Left colon (tissue), 2 donors: ENCODE data around the gene PTPRO. TPM values are rescaled to one million over a fixed set of nuclear protein-coding genes. Genes with fewer than 3 reads are reported as not detected.

ENCODE experiments used
- ATAC-seq: fragments of 200-7000 bp; cut with Tn5 transposase; one replicate; pipeline ENCODE4 v1.9.1; 2020; ENCODE audit warnings: mild to moderate bottlenecking, moderate library complexity
- DNase-seq, 2 donors: peaks; one replicate each; pipeline ENCODE4 v3.0.0-alpha.2; 2020
- intact Hi-C, 2 donors: fragments of 100-400 bp; cut with DNase I in 1 of 2; cut with micrococcal nuclease in 1 of 2; formaldehyde crosslinking; loops; one replicate each; pipeline versions ENCODE4 v1.11.2 to v1.14.0; 2022; cut with DNase I, micrococcal nuclease
- total RNA-seq, 2 donors: library from RNA; stranded (reverse); fragmentation: NEBNext Ultra II Directional; extraction: Animal tissue kit (Norgen Biotek cat#: 25700); gene quantifications; one replicate each; pipeline ENCODE4 v1.2.1, GENCODE V29; 2021
- donor health status: DM: no; HTN: no; CAD: no.
- donor health status: DM: yes; HTN: yes; CAD: no.

PTPRO gene
- total RNA-seq, 2 donors from 2014 or later = 15.7 to 21.9 TPM

DNA sequence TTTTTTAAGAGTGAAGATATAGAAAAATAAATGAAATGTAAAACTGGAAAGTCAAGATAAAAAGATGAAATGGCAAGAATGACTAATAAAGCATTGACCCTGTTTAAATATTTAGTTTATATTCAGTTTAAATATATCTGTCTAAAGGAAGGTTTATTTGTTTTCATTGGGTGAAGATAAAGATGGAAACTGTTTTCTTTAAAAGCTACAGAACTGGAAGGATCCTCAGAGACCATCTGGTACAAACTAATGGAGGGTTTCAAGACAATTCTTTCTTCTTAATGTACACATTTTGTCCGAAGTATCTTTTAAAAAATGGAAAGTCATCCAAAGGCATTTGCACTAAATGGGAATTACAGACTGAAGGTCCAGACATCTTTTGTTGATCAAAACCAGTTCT is 324.3 kb downstream of the PTPRO start:
- intact Hi-C loops = no loop called here
- DNase-seq = no peak
- ATAC-seq = no peak

Other genes starting within 250 kb of the PTPRO start
- 1 to 10 TPM in 1 of 2 donors, under 1 TPM in 1; 0.85 to 4.1 TPM for gene RERG, start 101.1 kb upstream of the PTPRO start, total RNA-seq